Activated B cell treated with CpG ODN at 0.5 μM for 24 hours (primary cell): Measurements from ENCODE around the gene KLRK1. TPM values are rescaled to one million over a fixed set of nuclear protein-coding genes. Genes with fewer than 3 reads are reported as not detected.
"Not testable (repeated sequence)": the region's sequence is repeated elsewhere in the genome, so short reads cannot be mapped to it uniquely, and the experiment has no call there.

Experiments
- ATAC-seq: fragments of 200-7000 bp; cut with Tn5 transposase; one replicate; pipeline ENCODE4 v1.10.0; 2021; ENCODE audit warnings: low read depth, mild to moderate bottlenecking, moderate library complexity
- CTCF ChIA-PET: fragments of 350-600 bp; sonication (Branson Sonifier 250); formaldehyde crosslinking; loops from one replicate; lab custom pipeline; 2021; ENCODE audit warnings: antibody characterized with exemption; lab: Charles Lee
- POLR2A ChIA-PET: fragments of 350-600 bp; sonication (Branson Sonifier 250); formaldehyde crosslinking; loops from one replicate; lab custom pipeline; 2021; ENCODE audit warnings: antibody characterized with exemption; lab: Charles Lee
- DNase-seq: peaks from one replicate; pipeline ENCODE4 v3.0.0; 2022
- H3K27ac Mint-ChIP-seq: one replicate; pipeline ENCODE4 v1.8.0; 2020; ENCODE audit warnings: mixed read lengths
- H3K27me3 Mint-ChIP-seq: one replicate; pipeline ENCODE4 v1.8.0; 2021; ENCODE audit warnings: mixed read lengths
- H3K36me3 Mint-ChIP-seq: one replicate; pipeline ENCODE4 v1.8.0; 2021; ENCODE audit warnings: low read depth, mixed read lengths
- H3K4me1 Mint-ChIP-seq: one replicate; pipeline ENCODE4 v1.8.0; 2021; ENCODE audit warnings: mixed read lengths
- H3K4me3 Mint-ChIP-seq: one replicate; pipeline ENCODE4 v1.8.0; 2020; ENCODE audit warnings: mild to moderate bottlenecking, mixed read lengths
- H3K9me3 Mint-ChIP-seq: one replicate; pipeline ENCODE4 v1.8.0; 2020; ENCODE audit warnings: mixed read lengths
- CTCF ChIP-seq: fragments of 200-600 bp; IDR thresholded peaks from one replicate; pipeline ENCODE4 v1.8.0; 2022; ENCODE audit warnings: antibody characterized with exemption, mild to moderate bottlenecking
- intact Hi-C: fragments of 100-400 bp; cut with micrococcal nuclease; formaldehyde crosslinking; loops from one replicate; pipeline ENCODE4 v1.15.1; 2024
- total RNA-seq: library from RNA; stranded (reverse); gene quantifications from 2 replicates; pipeline ENCODE4 v1.2.3, GENCODE V29; 2022

The KLRK1 gene
- total RNA-seq, 1 donor from 2014 or later = 0.98 TPM

GRCh38 chr12:10372559-10372958, 17.3 kb downstream of the KLRK1 start:
- no peak for ATAC-seq
- CTCF ChIA-PET = no interaction called here
- TF ChIP-seq CTCF = no peak
- POLR2A ChIA-PET = no interaction called here
- no peak overlapping the region for H3K27ac Mint-ChIP-seq
- intact Hi-C loops = no loop called here
- peaks cover 13% of the 10 kb centered on the region for H3K4me1 Mint-ChIP-seq
- no peak overlapping the region for H3K4me3 Mint-ChIP-seq
- peaks cover 4% of the 10 kb centered on the region for H3K9me3 Mint-ChIP-seq
- no peak for DNase-seq
- H3K27me3 Mint-ChIP-seq = peaks cover 2% of the 10 kb centered on the region
- H3K36me3 Mint-ChIP-seq = peaks cover 4% of the 10 kb centered on the region

- DNase-seq, intact Hi-C loops, CTCF ChIA-PET, H3K27me3 Mint-ChIP-seq, ATAC-seq, H3K27ac Mint-ChIP-seq, H3K4me3 Mint-ChIP-seq, POLR2A ChIA-PET, H3K9me3 Mint-ChIP-seq, H3K36me3 Mint-ChIP-seq: not testable (repeated sequence)
- H3K4me1 Mint-ChIP-seq = peaks cover 13% of the 10 kb centered on the region
Measured at GRCh38 chr12:10371893-10372535, 17.8 kb downstream of the KLRK1 start.

- Mint-ChIP-seq H3K36me3 (peaks cover 4% of the 10 kb centered on the region), H3K4me1 (peaks cover 13% of the 10 kb centered on the region), H3K27me3 (no peaks in the 10 kb centered on the region), H3K27ac (no peak overlapping the region), H3K4me3 (no peak overlapping the region), H3K9me3 (peaks cover 4% of the 10 kb centered on the region)
- ATAC-seq (no peak), DNase-seq (no peak)
- POLR2A ChIA-PET = interaction anchor here (0.6 kb wide), 1 partner anchor 212 kb away, joined by 3 read pairs; no protein-coding TSS in a partner anchor
- intact Hi-C loops = loop anchor here (10.0 kb wide), 2 partner anchors 425 to 615 kb away; no protein-coding TSS in a partner anchor
- CTCF ChIA-PET = interaction anchor here (0.7 kb wide), 1 partner anchor 41 kb away, joined by 5 read pairs; no protein-coding TSS in a partner anchor
- TF ChIP-seq CTCF = no peak
Measured at GRCh38 chr12:10369557-10370415, 20.1 kb downstream of the KLRK1 start.

- intact Hi-C loops = loop anchor here (10.0 kb wide), 2 partner anchors 424 to 614 kb away; no protein-coding TSS in a partner anchor
- ATAC-seq (no peak), DNase-seq (no peak)
- H3K27ac Mint-ChIP-seq = no peak overlapping the region
- H3K4me1 Mint-ChIP-seq = peaks cover 13% of the 10 kb centered on the region
- no peak for TF ChIP-seq CTCF
- CTCF ChIA-PET = no interaction called here
- peaks cover 4% of the 10 kb centered on the region for H3K9me3 Mint-ChIP-seq
- H3K4me3 Mint-ChIP-seq = no peak overlapping the region
- H3K36me3 Mint-ChIP-seq = peaks cover 4% of the 10 kb centered on the region
- H3K27me3 Mint-ChIP-seq = no peaks in the 10 kb centered on the region
- POLR2A ChIA-PET = interaction anchor here (0.6 kb wide), 1 partner anchor 211 kb away, joined by 3 read pairs; no protein-coding TSS in a partner anchor
Measured at GRCh38 chr12:10368206-10369171, 21.4 kb downstream of the KLRK1 start.

GRCh38 chr12:10367714-10368113, 22.1 kb downstream of the KLRK1 start:
- H3K36me3 Mint-ChIP-seq, H3K27me3 Mint-ChIP-seq, H3K4me3 Mint-ChIP-seq, ATAC-seq, POLR2A ChIA-PET, H3K9me3 Mint-ChIP-seq, H3K27ac Mint-ChIP-seq, DNase-seq: not testable (repeated sequence)
- CTCF ChIA-PET = interaction anchor here (0.8 kb wide), 1 partner anchor 194 kb away, joined by 4 read pairs; no protein-coding TSS in a partner anchor
- intact Hi-C loops = loop anchor here (10.0 kb wide), 2 partner anchors 423 to 613 kb away; no protein-coding TSS in a partner anchor
- H3K4me1 Mint-ChIP-seq = peaks cover 11% of the 10 kb centered on the region
